HepG2 (cell line): ENCODE results near the gene CACNA1I. TPM values are rescaled to one million over a fixed set of nuclear protein-coding genes. Genes with fewer than 3 reads are reported as not detected.

Source experiments
- ATAC-seq: fragments of 200-7000 bp; cut with Tn5 transposase; 3 replicates; pipeline ENCODE4 v1.9.1; 2020; ENCODE audit warnings: mild to moderate bottlenecking, moderate library complexity
- BruUV-seq: library from RNA; stranded (reverse); fragments of 400-500 nt; replicated peaks from 2 replicates; lab custom pipeline; 2021; lab: Mats Ljungman, UMichigan
- CTCF ChIA-PET: fragments of 300-600 bp; formaldehyde crosslinking; extraction: SDS; loops from one replicate; lab custom pipeline; 2021; ENCODE audit warnings: low total read pairs, inconsistent platforms, low intra/inter-chr PET ratio; lab: Yijun Ruan, JAX
- POLR2A ChIA-PET: fragments of 350-600 bp; sonication (Branson Sonifier 250); formaldehyde crosslinking; loops from one replicate; lab custom pipeline; 2020; ENCODE audit warnings: antibody characterized with exemption, inconsistent platforms; lab: Yijun Ruan, JAX
- DNase-seq: peaks from one replicate; pipeline ENCODE4 v3.0.0-alpha.2; 2015; ENCODE audit warnings: low spot score
- FAIRE-seq: peaks from 3 replicates; lab custom pipeline; 2011; peaks lifted over from hg19 to GRCh38; lab: Jason Lieb, UNC
- H2AFZ ChIP-seq: one replicate; pipeline ENCODE4 v1.6.1; 2011; ENCODE audit warnings: low read length, inconsistent platforms
- H3K27ac ChIP-seq: fragments of 300-600 bp; 3 replicates; pipeline ENCODE4 v1.8.0; 2011; ENCODE audit warnings: mixed run types, mild to moderate bottlenecking, mixed read lengths, low read length, inconsistent platforms; ENCODE audit not compliant: insufficient read depth; ENCODE audit errors: extremely low read length
- H3K27me3 ChIP-seq, 2 experiments: fragments of 200-600 bp in 1 of 2; 2 replicates in 1 of 2; 3 replicates in 1 of 2; pipeline versions ENCODE4 v1.6.0 to v1.8.0; 2011; ENCODE audit warnings: low read length in 2 of 2, mild to moderate bottlenecking in 2 of 2, moderate library complexity in 2 of 2, inconsistent platforms in 1 of 2; ENCODE audit not compliant: insufficient read depth in 2 of 2, control insufficient read depth in 1 of 2
- H3K36me3 ChIP-seq, 2 experiments: fragments of 200-600 bp in 1 of 2; replicated peaks in 1 of 2; 2 replicates in 1 of 2; 3 replicates in 1 of 2; pipeline versions ENCODE4 v1.5.1 to v1.8.0; 2011; ENCODE audit warnings: low read length in 2 of 2, inconsistent platforms in 1 of 2; ENCODE audit not compliant: insufficient read depth in 2 of 2, control insufficient read depth in 1 of 2
- H3K4me1 ChIP-seq: 2 replicates; pipeline ENCODE4 v1.5.1; 2012; ENCODE audit warnings: low read length, inconsistent platforms; ENCODE audit not compliant: insufficient read depth
- H3K4me2 ChIP-seq: 2 replicates; pipeline ENCODE4 v1.6.0; 2011; ENCODE audit warnings: low read depth, low read length, inconsistent platforms
- H3K4me3 ChIP-seq, 3 experiments: fragments of 200-600 bp in 1 of 3; sonication (generic), shearing (Covaris generic) in 1 of 3; replicated peaks in 1 of 3; 2 replicates each; pipeline ENCODE4 v1.5.1; 2011 to 2016; ENCODE audit warnings: low read length in 3 of 3, inconsistent platforms in 2 of 3, low read depth in 2 of 3, mild to moderate bottlenecking in 2 of 3, control low read depth in 1 of 3, mixed read lengths in 1 of 3; ENCODE audit not compliant: insufficient read depth in 1 of 3
- H3K79me2 ChIP-seq: one replicate; pipeline ENCODE4 v1.6.1; 2011; ENCODE audit warnings: low read length, inconsistent platforms; ENCODE audit not compliant: insufficient read depth
- H3K9ac ChIP-seq: 2 replicates; pipeline ENCODE4 v1.6.0; 2011; ENCODE audit warnings: mild to moderate bottlenecking, low read depth, low read length, inconsistent platforms; ENCODE audit not compliant: insufficient read depth
- H3K9me3 ChIP-seq: 2 replicates; pipeline ENCODE4 v1.5.1; 2012; ENCODE audit warnings: mild to moderate bottlenecking, low read length
- H4K20me1 ChIP-seq: 2 replicates; pipeline ENCODE4 v1.6.0; 2011; ENCODE audit warnings: inconsistent platforms, mild to moderate bottlenecking, low read length, moderate library complexity; ENCODE audit not compliant: insufficient read depth
- DNMT3B ChIP-seq: conservative IDR thresholded peaks from 2 replicates; pipeline ENCODE4 v1.6.1; 2016; ENCODE audit warnings: missing biosample characterization, control low read depth
- HNF1B ChIP-seq: sonication (generic); formaldehyde crosslinking; IDR thresholded peaks from 2 replicates; pipeline ENCODE4 v1.5.1; 2020; ENCODE audit warnings: mild to moderate bottlenecking, moderate library complexity, missing genetic modification reagents
- HNRNPH1 ChIP-seq: fragments of 200-400 bp; formaldehyde crosslinking; optimal IDR thresholded peaks from 2 replicates; pipeline ENCODE3; 2017; ENCODE audit warnings: mild to moderate bottlenecking, low read depth, low read length
- IKZF1 ChIP-seq: fragments of 450-650 bp; IDR thresholded peaks from 2 replicates; pipeline ENCODE4 v1.7.1; 2016
- KLF16 ChIP-seq, 2 experiments: sonication (generic) in 1 of 2; formaldehyde crosslinking in 1 of 2; IDR thresholded peaks; 2 replicates each; pipeline versions ENCODE4 v1.6.1 to v1.8.0; 2016 to 2023; ENCODE audit warnings: missing genetic modification reagents in 2 of 2, missing compliant biosample characterization in 1 of 2
- TBL1XR1 ChIP-seq: fragments of 150-350 bp; IDR thresholded peaks from 2 replicates; pipeline ENCODE4 v1.6.1; 2014; ENCODE audit warnings: borderline replicate concordance, low read length; ENCODE audit not compliant: partially characterized antibody
- TBX3 ChIP-seq: fragments of 450-650 bp; IDR thresholded peaks from 2 replicates; pipeline ENCODE4 v1.6.1; 2017; ENCODE audit warnings: antibody characterized with exemption, mild to moderate bottlenecking, inconsistent platforms, borderline replicate concordance
- ZNF138 ChIP-seq: sonication (generic); formaldehyde crosslinking; IDR thresholded peaks from 2 replicates; pipeline ENCODE4 v1.5.0; 2020; ENCODE audit warnings: mild to moderate bottlenecking, low read depth, missing genetic modification reagents
- WGBS: methylation state at CpG from one replicate; pipeline ENCODE4 v1.1.6; 2017; ENCODE audit warnings: low lambda C conversion rate; 5-methylcytosine and 5-hydroxymethylcytosine counted together
- in situ Hi-C: cut with HindIII; loops from 2 replicates; pipeline ENCODE4 v1.10.0; 2017; ENCODE audit warnings: low pct_unique_long_range_greater_than_20kb; ENCODE audit not compliant: extremely low pct_ligation_motif_present
- intact Hi-C: fragments of 100-400 bp; cut with micrococcal nuclease; formaldehyde crosslinking; loops from one replicate; pipeline ENCODE4 v1.10.0; 2022; ENCODE audit not compliant: unreplicated experiment
- polyA plus RNA-seq, 8 experiments: library from polyadenylated mRNA; depleted of rRNA in 3 of 8; stranded (reverse) in 7 of 8; unstranded in 1 of 8; fragments of >200 nt; fragmentation: Illumina TruSeq in 4 of 8; extraction: Trizol in 4 of 8; gene quantifications; 2 replicates each; pipeline versions ENCODE4 v1.2.1 to v1.2.3, GENCODE V29; 2011 to 2016; ENCODE audit warnings: low read depth in 4 of 8, missing spikeins in 1 of 8, mixed read lengths in 1 of 8; ENCODE audit not compliant: insufficient read depth in 1 of 8
- total RNA-seq, 5 experiments: library from RNA; depleted of rRNA; stranded (reverse); fragments of >200 nt; fragmentation: Illumina TruSeq; extraction: Trizol; gene quantifications; 2 replicates each; pipeline ENCODE4 v1.2.3, GENCODE V29; 2016; ENCODE audit warnings: low read depth in 1 of 5
- TF ChIP-seq, protein P1 (sequence below): sonication (generic); formaldehyde crosslinking; IDR thresholded peaks from 2 replicates; pipeline ENCODE4 v1.8.0; 2022; ENCODE audit warnings: mild to moderate bottlenecking, missing genetic modification reagents

CACNA1I gene
- total and polyA plus RNA-seq, 2 of the 13 experiments (the other 11 are each of a cell fraction or from before 2014, with no cell fraction given) = not detected

DNA sequence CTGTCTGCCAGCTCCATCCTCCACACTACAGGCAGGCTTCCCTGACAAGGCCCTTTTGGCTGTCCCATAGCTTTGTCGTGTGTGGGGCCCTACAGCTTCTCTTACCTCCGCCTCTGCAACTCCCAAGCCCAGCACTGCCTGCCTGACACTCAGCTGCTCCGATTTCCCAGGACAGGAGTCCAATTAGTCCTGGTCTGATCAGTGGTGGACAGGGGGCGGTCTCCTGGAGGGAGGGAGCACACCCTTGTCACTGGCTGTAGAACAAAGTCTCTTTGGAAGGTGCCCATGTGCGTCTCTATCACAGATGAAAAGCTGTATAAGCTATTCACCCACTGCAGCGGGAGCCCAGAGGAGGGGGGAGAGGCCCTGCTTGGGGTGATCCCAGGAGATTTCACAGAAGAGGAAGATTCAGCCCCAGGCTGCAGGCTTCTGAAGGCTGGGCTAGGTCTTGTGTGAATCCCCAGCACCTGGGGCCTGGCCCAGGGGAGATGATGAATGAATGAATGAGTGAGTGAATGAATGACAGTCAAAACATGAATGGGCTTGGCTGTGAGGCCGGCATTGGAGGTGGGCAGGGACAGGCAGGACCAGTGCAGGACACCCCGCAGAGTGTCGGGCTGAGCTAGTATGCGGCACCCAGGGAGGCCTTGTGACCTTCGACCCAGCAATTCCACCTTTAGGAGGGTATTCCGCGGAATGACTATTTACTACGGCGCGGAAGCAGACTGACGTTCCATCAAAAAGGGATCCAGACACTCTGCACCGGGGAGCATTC lies 142.4 kb downstream of the CACNA1I start:
- no peak for TF ChIP-seq TBL1XR1
- TF ChIP-seq, protein P1, sequence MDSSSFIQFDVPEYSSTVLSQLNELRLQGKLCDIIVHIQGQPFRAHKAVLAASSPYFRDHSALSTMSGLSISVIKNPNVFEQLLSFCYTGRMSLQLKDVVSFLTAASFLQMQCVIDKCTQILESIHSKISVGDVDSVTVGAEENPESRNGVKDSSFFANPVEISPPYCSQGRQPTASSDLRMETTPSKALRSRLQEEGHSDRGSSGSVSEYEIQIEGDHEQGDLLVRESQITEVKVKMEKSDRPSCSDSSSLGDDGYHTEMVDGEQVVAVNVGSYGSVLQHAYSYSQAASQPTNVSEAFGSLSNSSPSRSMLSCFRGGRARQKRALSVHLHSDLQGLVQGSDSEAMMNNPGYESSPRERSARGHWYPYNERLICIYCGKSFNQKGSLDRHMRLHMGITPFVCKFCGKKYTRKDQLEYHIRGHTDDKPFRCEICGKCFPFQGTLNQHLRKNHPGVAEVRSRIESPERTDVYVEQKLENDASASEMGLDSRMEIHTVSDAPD (CRISPR knock-in tag) = no peak
- TF ChIP-seq DNMT3B (CRISPR knock-in tag) = no peak
- TF ChIP-seq TBX3 = no peak
- no peak for TF ChIP-seq HNF1B
- TF ChIP-seq IKZF1 = no peak
- TF ChIP-seq HNRNPH1 = no peak
- TF ChIP-seq KLF16 (CRISPR knock-in tag; IDR thresholded peaks at IDR 0.05) = no peak
- no peak for TF ChIP-seq ZNF138 (CRISPR knock-in tag)
- ATAC-seq (no peak), DNase-seq (no peak), FAIRE-seq (no peak)
- Histone ChIP-seq H3K4me3 (no peak overlapping the region), H3K79me2 (no peaks in the 10 kb centered on the region), H4K20me1 (no peaks in the 10 kb centered on the region), H3K9ac (no peak overlapping the region), H3K9me3 (no peaks in the 10 kb centered on the region), H3K36me3 (no peaks in the 10 kb centered on the region), H2AFZ (no peak overlapping the region), H3K4me1 (peaks cover 16% of the 10 kb centered on the region), H3K4me2 (no peak overlapping the region), H3K27ac (no peak overlapping the region), H3K27me3 (peaks cover 2 to 64% of the 10 kb centered on the region in 2 experiments; a peak in 4 of 5 replicates)
- in situ Hi-C loops = loop anchor here (10.0 kb wide), 1 partner anchor 62 kb away; no protein-coding TSS in a partner anchor
- intact Hi-C loops = no loop called here
- ChIA-PET CTCF (no interaction called here), POLR2A (no interaction called here)
- WGBS = 19% methylated on average over 16 of the region's 18 CpGs
- no TSS peak for BruUV-seq
